ENCODE results near the gene ITPRIP.

The ITPRIP gene

DNA sequence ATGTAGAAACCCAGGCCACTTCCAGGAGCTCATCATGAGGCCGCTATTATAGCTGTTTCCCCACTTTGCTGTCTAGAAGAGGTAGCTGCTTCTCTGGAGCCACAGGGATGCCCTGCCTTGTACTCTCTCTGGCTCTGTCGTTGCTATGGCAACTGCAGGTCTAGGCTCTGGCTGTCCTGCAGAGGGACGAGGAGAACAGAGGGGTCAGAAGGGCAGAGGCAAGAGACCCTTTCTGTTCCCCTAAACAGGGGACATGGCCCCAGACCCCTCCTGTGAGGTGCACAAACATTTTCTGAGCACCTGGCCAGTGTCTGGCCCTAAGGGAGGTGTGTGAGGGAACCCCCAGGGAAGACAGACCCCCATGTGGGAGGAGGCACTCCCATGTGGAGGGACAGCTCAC, 31.4 kb downstream of the ITPRIP start:
- Histone ChIP-seq H3K4me1 (ENCODE audit: control insufficient read depth, insufficient read depth, low read length) (peaks cover 29% of the 10 kb centered on the region), H3K27me3 (ENCODE audit: control insufficient read depth in 1 of 2, insufficient read depth in 2 of 2, low read length in 2 of 2) (no peaks in the 10 kb centered on the region), H3K9ac (ENCODE audit: low read length in 2 of 2) (no peak overlapping the region), H3K9me3 (ENCODE audit: control insufficient read depth in 2 of 2, low read length in 2 of 2) (no peaks in the 10 kb centered on the region), H3K36me3 (ENCODE audit: control insufficient read depth in 2 of 2, insufficient read depth in 2 of 2, low read length in 2 of 2) (peaks cover 0 to 6% of the 10 kb centered on the region in 2 donors), H3K4me3 (ENCODE audit: low read length in 2 of 2) (no peak overlapping the region), H3K27ac (ENCODE audit: low read length) (no peak overlapping the region)

DNA sequence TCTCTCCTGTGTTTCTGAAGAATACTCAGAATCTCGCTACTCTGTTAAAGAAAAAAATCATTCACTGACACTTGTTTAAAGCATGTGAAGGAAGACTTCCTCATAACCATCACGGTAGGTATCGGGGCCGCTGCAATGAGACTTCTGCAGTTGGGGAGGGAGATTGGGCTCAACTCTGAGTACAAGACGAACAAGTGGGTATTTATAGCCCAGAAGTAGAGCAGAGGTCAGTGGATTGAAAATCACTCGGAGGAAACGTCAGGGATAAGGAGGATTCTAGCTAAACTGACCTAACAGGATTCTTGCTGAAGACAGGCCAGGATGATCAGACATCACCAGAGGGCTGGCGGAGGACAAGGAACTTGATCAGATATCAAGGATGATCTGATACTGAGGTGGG, 33.3 kb downstream of the ITPRIP start:
- Histone ChIP-seq H3K36me3 (ENCODE audit: control insufficient read depth in 2 of 2, insufficient read depth in 2 of 2, low read length in 2 of 2) (no peaks in the 10 kb centered on the region), H3K4me1 (ENCODE audit: control insufficient read depth, insufficient read depth, low read length) (peaks cover 34% of the 10 kb centered on the region), H3K9me3 (ENCODE audit: control insufficient read depth in 2 of 2, low read length in 2 of 2) (no peaks in the 10 kb centered on the region), H3K4me3 (ENCODE audit: low read length in 2 of 2) (peak overlapping the region in 1 of 2 donors; percentile 35), H3K27ac (ENCODE audit: low read length) (peak overlapping the region; percentile 58), H3K9ac (ENCODE audit: low read length in 2 of 2) (peak overlapping the region in 1 of 2 donors; percentile 55), H3K27me3 (ENCODE audit: control insufficient read depth in 1 of 2, insufficient read depth in 2 of 2, low read length in 2 of 2) (no peaks in the 10 kb centered on the region)

DNA sequence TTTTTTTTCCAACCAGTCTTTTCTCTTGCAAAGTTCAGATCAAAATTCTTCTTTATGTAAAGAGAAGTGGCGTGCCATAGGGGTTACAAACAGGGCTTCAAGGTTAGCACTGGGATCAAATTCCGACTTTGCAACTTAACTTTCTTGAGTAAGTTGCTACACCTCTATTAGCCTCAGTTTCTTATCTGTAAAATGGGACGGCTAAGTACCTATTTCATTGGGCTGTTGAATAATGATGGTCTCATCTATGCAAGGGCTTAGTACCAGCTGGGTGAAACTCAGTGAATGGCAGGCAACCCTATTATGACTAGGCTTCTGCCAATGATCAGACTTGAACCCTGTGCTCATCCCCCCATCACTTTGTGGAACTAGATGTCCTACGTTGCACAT, 33.9 kb downstream of the ITPRIP start:
- Histone ChIP-seq H3K9ac (ENCODE audit: low read length in 2 of 2) (no peak overlapping the region), H3K27me3 (ENCODE audit: control insufficient read depth in 1 of 2, insufficient read depth in 2 of 2, low read length in 2 of 2) (no peaks in the 10 kb centered on the region), H3K4me1 (ENCODE audit: control insufficient read depth, insufficient read depth, low read length) (peaks cover 38% of the 10 kb centered on the region), H3K27ac (ENCODE audit: low read length) (peak overlapping the region; percentile 58), H3K36me3 (ENCODE audit: control insufficient read depth in 2 of 2, insufficient read depth in 2 of 2, low read length in 2 of 2) (no peaks in the 10 kb centered on the region), H3K4me3 (ENCODE audit: low read length in 2 of 2) (peak overlapping the region in 1 of 2 donors; percentile 35), H3K9me3 (ENCODE audit: control insufficient read depth in 2 of 2, low read length in 2 of 2) (no peaks in the 10 kb centered on the region)

DNA sequence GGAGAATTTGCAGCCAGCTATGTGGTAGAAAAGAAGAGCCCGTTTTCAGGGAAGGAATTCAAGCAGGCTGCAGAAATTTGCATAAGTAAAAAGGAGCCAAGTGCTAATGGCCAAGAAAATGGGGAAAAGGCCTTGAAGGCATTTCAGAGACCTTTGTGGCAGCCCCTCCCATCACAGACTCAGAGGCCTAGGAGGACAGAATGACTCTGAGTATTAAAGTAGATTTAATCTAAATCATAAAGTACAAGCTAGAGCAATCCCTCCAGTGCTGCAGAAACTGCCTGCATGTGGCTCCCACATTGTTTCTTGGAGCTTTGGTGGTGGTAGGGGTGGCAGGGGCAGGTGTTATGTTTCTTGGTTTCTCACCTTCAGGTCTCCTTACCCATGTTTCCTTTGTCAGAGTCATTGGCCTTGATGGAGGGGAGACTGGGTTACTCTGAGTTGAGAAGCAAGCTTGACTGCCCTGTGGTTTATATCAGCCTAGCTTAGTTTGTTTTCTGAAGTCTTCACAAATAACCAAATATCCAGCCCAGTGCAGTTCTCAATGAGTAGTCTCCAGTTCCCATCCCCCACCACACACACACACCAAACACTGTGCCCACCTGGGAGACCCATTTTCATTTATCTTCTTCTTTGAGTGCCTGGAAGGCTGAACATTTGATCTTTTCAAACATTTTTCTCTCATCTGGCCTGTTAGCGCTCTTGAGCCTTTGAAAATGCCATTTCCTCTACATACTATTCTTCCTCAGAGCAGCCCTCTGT, 34.5 kb downstream of the ITPRIP start:
- H3K36me3 ChIP-seq (ENCODE audit: control insufficient read depth in 2 of 2, insufficient read depth in 2 of 2, low read length in 2 of 2) = no peaks in the 10 kb centered on the region
- H3K27me3 ChIP-seq (ENCODE audit: control insufficient read depth in 1 of 2, insufficient read depth in 2 of 2, low read length in 2 of 2) = no peaks in the 10 kb centered on the region
- no peak overlapping the region for H3K9ac ChIP-seq (ENCODE audit: low read length in 2 of 2)
- peak overlapping the region; percentile 11 for H3K27ac ChIP-seq (ENCODE audit: low read length)
- H3K9me3 ChIP-seq (ENCODE audit: control insufficient read depth in 2 of 2, low read length in 2 of 2) = no peaks in the 10 kb centered on the region
- H3K4me1 ChIP-seq (ENCODE audit: control insufficient read depth, insufficient read depth, low read length) = peaks cover 43% of the 10 kb centered on the region
- no peak overlapping the region for H3K4me3 ChIP-seq (ENCODE audit: low read length in 2 of 2)

DNA sequence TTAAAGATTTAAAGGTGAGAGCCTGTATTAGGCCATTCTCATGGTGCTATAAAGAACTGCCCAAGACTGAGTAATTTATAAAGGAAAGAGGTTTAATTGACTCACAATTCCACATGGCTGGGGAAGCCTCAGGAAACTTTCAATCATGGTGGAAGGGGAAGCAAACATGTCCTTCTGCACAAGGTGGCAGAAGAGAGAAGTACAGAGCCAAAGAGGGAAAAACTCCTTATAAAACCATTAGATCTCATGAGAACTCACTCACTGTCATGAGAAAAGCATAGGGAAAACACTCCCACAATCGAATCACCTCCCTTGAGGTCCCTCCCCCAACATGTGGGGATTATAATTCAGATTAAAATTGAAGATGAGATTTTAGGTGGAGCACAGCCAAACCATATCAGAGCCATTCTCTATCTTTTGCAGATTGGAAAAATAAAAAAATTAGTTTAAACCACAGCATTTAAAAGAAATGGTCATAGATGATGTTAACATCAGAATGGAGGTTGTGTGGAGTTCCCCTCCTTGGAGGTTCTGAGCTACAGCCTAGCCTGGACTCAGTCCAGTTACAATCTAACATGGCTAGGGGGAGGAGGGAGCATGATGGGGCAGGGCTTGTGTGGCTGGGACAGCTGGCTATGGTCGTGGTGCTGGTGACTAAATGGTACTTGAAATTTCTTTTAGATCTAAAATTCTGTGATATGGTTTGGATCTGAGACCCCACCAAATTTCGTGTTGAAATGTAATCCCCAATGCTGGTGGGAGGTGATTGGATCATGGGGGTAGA, 36.2 kb downstream of the ITPRIP start:
- Histone ChIP-seq H3K9ac (ENCODE audit: low read length in 2 of 2) (no peak overlapping the region), H3K4me3 (ENCODE audit: low read length in 2 of 2) (no peak overlapping the region), H3K9me3 (ENCODE audit: control insufficient read depth in 2 of 2, low read length in 2 of 2) (no peaks in the 10 kb centered on the region), H3K27me3 (ENCODE audit: control insufficient read depth in 1 of 2, insufficient read depth in 2 of 2, low read length in 2 of 2) (no peaks in the 10 kb centered on the region), H3K36me3 (ENCODE audit: control insufficient read depth in 2 of 2, insufficient read depth in 2 of 2, low read length in 2 of 2) (no peaks in the 10 kb centered on the region), H3K27ac (ENCODE audit: low read length) (no peak overlapping the region), H3K4me1 (ENCODE audit: control insufficient read depth, insufficient read depth, low read length) (peaks cover 43% of the 10 kb centered on the region)

DNA sequence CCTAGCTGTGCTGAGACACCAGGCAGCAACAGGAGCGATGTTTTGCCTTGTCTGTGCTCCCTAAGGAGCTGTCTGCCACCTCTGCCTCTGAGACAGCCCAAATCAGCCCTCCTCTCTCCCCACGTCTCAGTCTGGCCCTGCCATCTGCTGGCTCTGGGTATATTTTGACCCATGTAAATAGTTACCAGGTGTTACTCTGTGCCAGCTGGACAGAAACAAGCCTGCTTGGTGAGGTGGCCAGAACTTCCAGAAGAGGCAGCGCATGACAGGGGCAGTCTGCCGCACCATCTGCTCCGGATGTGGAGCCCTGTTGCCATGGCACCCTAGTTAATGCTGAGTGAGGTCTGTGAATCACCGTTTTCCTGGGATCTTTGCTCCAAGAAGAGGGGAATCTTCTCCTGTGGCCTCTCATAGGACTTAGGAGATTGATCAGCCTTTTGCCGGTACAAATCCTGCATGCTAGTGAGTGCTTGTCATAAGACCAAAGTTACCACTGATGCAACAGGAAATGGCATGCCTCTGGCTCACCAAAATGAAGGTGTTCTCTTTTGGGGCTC, 37.5 kb downstream of the ITPRIP start:
- peak overlapping the region; percentile 0 to 60 for H3K4me3 ChIP-seq (ENCODE audit: low read length in 2 of 2)
- H3K9ac ChIP-seq (ENCODE audit: low read length in 2 of 2) = peak overlapping the region; percentile 0 to 62
- no peaks in the 10 kb centered on the region for H3K36me3 ChIP-seq (ENCODE audit: control insufficient read depth in 2 of 2, insufficient read depth in 2 of 2, low read length in 2 of 2)
- peaks cover 41% of the 10 kb centered on the region for H3K4me1 ChIP-seq (ENCODE audit: control insufficient read depth, insufficient read depth, low read length)
- no peaks in the 10 kb centered on the region for H3K27me3 ChIP-seq (ENCODE audit: control insufficient read depth in 1 of 2, insufficient read depth in 2 of 2, low read length in 2 of 2)
- H3K27ac ChIP-seq (ENCODE audit: low read length) = peak overlapping the region; percentile 84
- no peaks in the 10 kb centered on the region for H3K9me3 ChIP-seq (ENCODE audit: control insufficient read depth in 2 of 2, low read length in 2 of 2)

DNA sequence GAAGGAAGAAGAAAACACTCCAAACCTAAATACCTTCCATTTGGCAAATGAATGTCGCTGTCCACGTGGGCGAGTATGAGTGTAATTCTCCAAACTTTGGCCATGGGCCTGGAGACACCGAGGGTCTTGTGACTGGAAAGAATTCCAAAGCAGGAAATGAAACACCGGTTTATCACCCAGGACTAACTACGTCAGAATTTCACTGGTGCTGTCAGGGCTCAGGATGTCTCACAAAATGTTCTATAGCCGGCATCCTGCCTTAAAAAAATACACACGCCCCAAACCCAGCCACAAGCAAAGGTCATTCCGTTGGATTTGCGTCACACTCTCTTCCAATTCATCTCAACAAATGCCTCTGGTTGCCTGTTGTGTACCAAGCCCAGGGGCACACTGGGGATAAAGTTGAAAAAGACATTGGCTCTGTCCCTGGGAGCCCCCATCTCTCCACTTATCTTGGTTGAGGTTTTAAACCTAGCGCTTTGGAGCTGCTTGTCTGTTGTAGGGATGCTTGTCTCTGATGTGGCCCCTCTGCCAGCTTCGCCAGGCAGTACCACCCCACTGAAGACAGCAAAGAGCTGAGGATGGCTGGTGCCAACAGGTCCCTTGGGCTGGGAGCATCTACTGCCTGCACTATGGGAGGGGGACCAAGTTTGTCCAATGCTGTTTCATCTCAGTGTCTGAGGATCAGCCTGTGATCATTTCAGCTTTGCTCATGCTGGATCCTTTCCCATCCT, 38.1 kb downstream of the ITPRIP start:
- peak overlapping the region; percentile 84 for H3K27ac ChIP-seq (ENCODE audit: low read length)
- no peaks in the 10 kb centered on the region for H3K9me3 ChIP-seq (ENCODE audit: control insufficient read depth in 2 of 2, low read length in 2 of 2)
- H3K4me1 ChIP-seq (ENCODE audit: control insufficient read depth, insufficient read depth, low read length) = peaks cover 35% of the 10 kb centered on the region
- H3K36me3 ChIP-seq (ENCODE audit: control insufficient read depth in 2 of 2, insufficient read depth in 2 of 2, low read length in 2 of 2) = no peaks in the 10 kb centered on the region
- peak overlapping the region; percentile 0 to 60 for H3K4me3 ChIP-seq (ENCODE audit: low read length in 2 of 2)
- peak overlapping the region; percentile 0 to 62 for H3K9ac ChIP-seq (ENCODE audit: low read length in 2 of 2)
- H3K27me3 ChIP-seq (ENCODE audit: control insufficient read depth in 1 of 2, insufficient read depth in 2 of 2, low read length in 2 of 2) = no peaks in the 10 kb centered on the region

DNA sequence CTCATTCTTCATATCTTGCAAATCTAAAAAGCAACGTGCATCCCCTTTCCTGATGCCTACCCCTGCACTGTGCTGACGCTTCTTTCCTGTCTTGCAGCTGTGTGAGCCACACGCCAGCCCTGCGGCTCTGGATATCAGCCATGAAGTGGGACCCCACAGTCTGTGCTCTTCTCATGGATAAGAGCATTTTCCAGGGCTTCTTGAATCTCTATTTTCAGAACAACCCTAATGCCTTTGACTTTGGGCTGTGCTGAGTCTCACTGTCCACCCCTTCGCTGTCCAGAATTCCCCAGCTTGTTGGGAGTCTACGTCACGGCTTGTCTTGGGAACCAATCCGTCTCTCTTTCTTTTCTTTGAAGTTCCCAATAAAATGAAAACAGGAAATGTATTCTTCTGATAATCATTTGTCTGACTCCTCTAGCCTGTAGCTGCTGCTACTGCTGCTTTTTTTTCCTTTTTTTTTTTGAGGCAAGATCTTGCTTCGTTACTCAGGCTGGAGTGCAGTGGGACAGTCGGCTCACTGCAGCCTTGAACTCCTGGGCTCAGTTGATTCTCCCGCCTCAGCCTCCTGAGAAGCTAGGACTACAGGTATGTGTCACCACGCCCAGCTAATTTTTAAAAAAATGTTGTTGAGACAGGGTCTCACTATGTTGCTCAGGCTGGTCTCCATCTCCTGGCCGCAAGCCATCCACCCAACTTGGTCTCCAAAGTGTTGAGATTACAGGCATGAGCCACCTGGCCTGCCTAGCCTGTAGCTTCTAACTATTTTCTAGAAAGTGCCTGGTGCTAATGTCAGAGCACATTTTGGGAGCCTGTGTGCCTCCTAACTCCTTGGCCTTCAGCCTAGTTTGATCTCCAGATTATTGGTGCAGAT, 39.0 kb downstream of the ITPRIP start:
- H3K36me3 ChIP-seq (ENCODE audit: control insufficient read depth in 2 of 2, insufficient read depth in 2 of 2, low read length in 2 of 2) = no peaks in the 10 kb centered on the region
- no peak overlapping the region for H3K9ac ChIP-seq (ENCODE audit: low read length in 2 of 2)
- H3K4me1 ChIP-seq (ENCODE audit: control insufficient read depth, insufficient read depth, low read length) = peaks cover 26% of the 10 kb centered on the region
- no peak overlapping the region for H3K4me3 ChIP-seq (ENCODE audit: low read length in 2 of 2)
- no peaks in the 10 kb centered on the region for H3K9me3 ChIP-seq (ENCODE audit: control insufficient read depth in 2 of 2, low read length in 2 of 2)
- H3K27ac ChIP-seq (ENCODE audit: low read length) = peak overlapping the region; percentile 84
- H3K27me3 ChIP-seq (ENCODE audit: control insufficient read depth in 1 of 2, insufficient read depth in 2 of 2, low read length in 2 of 2) = no peaks in the 10 kb centered on the region

DNA sequence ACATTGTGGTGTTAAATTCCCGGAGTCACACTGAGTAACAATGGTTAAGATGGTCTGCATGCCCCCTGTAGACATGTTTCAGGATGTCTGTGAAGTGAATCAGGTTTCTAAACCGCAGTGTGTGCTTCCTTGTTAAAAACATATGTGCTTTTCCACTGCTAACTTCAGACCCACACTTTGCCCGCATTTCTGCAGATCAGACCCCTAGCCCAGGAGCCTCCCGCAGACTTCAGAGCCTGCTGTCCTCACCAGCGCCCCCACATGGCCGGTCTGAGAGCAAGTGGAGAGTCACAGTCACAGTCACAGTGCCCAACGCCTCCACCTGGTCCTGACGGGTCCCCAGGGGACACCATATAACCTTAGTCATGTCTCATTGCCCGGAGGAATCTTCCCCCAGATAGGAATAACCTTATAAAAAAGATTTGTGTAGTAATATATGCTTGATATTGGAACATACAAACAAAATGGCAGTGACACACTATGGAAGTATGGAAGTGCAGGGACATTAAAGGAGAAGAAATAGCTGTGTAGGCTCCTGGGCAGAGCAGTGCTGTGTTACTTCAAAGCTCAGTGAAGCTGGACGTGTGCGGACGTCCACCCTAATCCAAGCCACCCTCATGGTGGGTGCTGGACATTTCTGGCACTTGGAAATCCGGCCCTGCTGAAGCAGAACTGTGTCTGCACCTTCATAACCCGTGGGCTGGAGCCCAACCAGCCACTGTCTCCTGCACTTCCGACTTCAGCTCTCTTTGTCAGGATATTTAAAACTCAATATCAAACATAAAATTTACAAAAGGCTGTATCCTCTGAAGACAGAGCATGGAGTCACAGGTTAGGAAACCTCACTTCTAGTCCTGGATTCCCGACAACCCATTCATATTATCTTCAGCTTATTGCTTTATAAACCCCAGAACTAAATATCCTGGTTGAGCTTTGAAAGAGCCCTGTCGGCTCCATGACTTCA, 40.3 kb downstream of the ITPRIP start:
- Histone ChIP-seq H3K4me1 (ENCODE audit: control insufficient read depth, insufficient read depth, low read length) (peaks cover 25% of the 10 kb centered on the region), H3K36me3 (ENCODE audit: control insufficient read depth in 2 of 2, insufficient read depth in 2 of 2, low read length in 2 of 2) (no peaks in the 10 kb centered on the region), H3K27ac (ENCODE audit: low read length) (no peak overlapping the region), H3K9me3 (ENCODE audit: control insufficient read depth in 2 of 2, low read length in 2 of 2) (no peaks in the 10 kb centered on the region), H3K27me3 (ENCODE audit: control insufficient read depth in 1 of 2, insufficient read depth in 2 of 2, low read length in 2 of 2) (no peaks in the 10 kb centered on the region), H3K4me3 (ENCODE audit: low read length in 2 of 2) (no peak overlapping the region), H3K9ac (ENCODE audit: low read length in 2 of 2) (no peak overlapping the region)
